HepG2 (cell line): ENCODE data around the gene ZNF865. TPM values are rescaled to one million over a fixed set of nuclear protein-coding genes. Genes with fewer than 3 reads are reported as not detected.

Experiments used
- ARNTL ChIP-seq: sonication (generic); formaldehyde crosslinking; IDR thresholded peaks from 2 replicates; pipeline ENCODE4 v1.4.0; 2020; ENCODE audit warnings: mild to moderate bottlenecking, missing genetic modification reagents
- BRD4 ChIP-seq: sonication (generic); formaldehyde crosslinking; IDR thresholded peaks from 2 replicates; pipeline ENCODE4 v1.4.0; 2020; ENCODE audit warnings: missing genetic modification reagents
- CHCHD3 ChIP-seq: sonication (generic); formaldehyde crosslinking; IDR thresholded peaks from 2 replicates; pipeline ENCODE4 v1.8.0; 2022; ENCODE audit warnings: mild to moderate bottlenecking, missing genetic modification reagents, moderate library complexity
- GPN1 ChIP-seq: sonication (generic); formaldehyde crosslinking; IDR thresholded peaks from 2 replicates; pipeline ENCODE4 v1.5.1; 2020; ENCODE audit warnings: missing genetic modification reagents, borderline replicate concordance
- HDAC2 ChIP-seq: sonication (generic); formaldehyde crosslinking; IDR thresholded peaks from 2 replicates; pipeline ENCODE4 v1.4.0; 2020; ENCODE audit warnings: missing genetic modification reagents
- MXI1 ChIP-seq: IDR thresholded peaks from 3 replicates; pipeline ENCODE4 v1.6.1; 2012; ENCODE audit warnings: low read depth, low read length, inconsistent platforms, borderline replicate concordance
- RARA ChIP-seq: IDR thresholded peaks from 2 replicates; pipeline ENCODE4 v1.6.1; 2016; ENCODE audit warnings: missing genetic modification reagents, missing compliant biosample characterization
- SCMH1 ChIP-seq: sonication (generic); formaldehyde crosslinking; IDR thresholded peaks from 2 replicates; pipeline ENCODE4 v1.9.0; 2021; ENCODE audit warnings: missing genetic modification reagents, mild to moderate bottlenecking, borderline replicate concordance
- SP5 ChIP-seq: IDR thresholded peaks from 2 replicates; pipeline ENCODE4 v1.6.1; 2016; ENCODE audit warnings: low read depth, borderline replicate concordance
- SYNCRIP ChIP-seq: fragments of 200-400 bp; formaldehyde crosslinking; IDR thresholded peaks from 2 replicates; pipeline ENCODE4 v1.6.1; 2018; ENCODE audit warnings: mild to moderate bottlenecking, low read depth, low read length; ENCODE audit not compliant: insufficient read depth
- TCF7L2 ChIP-seq: IDR thresholded peaks from 2 replicates; pipeline ENCODE4 v1.6.1; 2011; ENCODE audit warnings: mild to moderate bottlenecking, low read depth, low read length, moderate library complexity
- THAP11 ChIP-seq: IDR thresholded peaks from 2 replicates; pipeline ENCODE4 v1.6.1; 2016; ENCODE audit warnings: missing biosample characterization, missing genetic modification reagents
- ZIK1 ChIP-seq: sonication (generic); formaldehyde crosslinking; IDR thresholded peaks from 2 replicates; pipeline ENCODE4 v1.5.0; 2020; ENCODE audit warnings: mild to moderate bottlenecking, low read depth, missing genetic modification reagents, borderline replicate concordance
- ZNF546 ChIP-seq: sonication (generic); formaldehyde crosslinking; conservative IDR thresholded peaks from 2 replicates; pipeline ENCODE4 v1.8.1; 2023; ENCODE audit warnings: mild to moderate bottlenecking, missing genetic modification reagents
- ZNF562 ChIP-seq: sonication (generic); formaldehyde crosslinking; IDR thresholded peaks from 2 replicates; pipeline ENCODE4 v1.8.0; 2022; ENCODE audit warnings: missing genetic modification reagents, borderline replicate concordance
- ZNF607 ChIP-seq: sonication (generic); formaldehyde crosslinking; IDR thresholded peaks from 2 replicates; pipeline ENCODE4 v1.5.1; 2020; ENCODE audit warnings: missing genetic modification reagents, mild to moderate bottlenecking, borderline replicate concordance
- ZNF660 ChIP-seq: sonication (generic); formaldehyde crosslinking; IDR thresholded peaks from 2 replicates; pipeline ENCODE4 v1.5.1; 2020; ENCODE audit warnings: mild to moderate bottlenecking, low read depth, missing genetic modification reagents, borderline replicate concordance
- ZNF720 ChIP-seq: sonication (generic); formaldehyde crosslinking; IDR thresholded peaks from 2 replicates; pipeline ENCODE4 v1.4.0; 2020; ENCODE audit warnings: missing genetic modification reagents
- polyA plus RNA-seq, 8 experiments: library from polyadenylated mRNA; depleted of rRNA in 3 of 8; stranded (reverse) in 7 of 8; unstranded in 1 of 8; fragments of >200 nt; fragmentation: Illumina TruSeq in 4 of 8; extraction: Trizol in 4 of 8; gene quantifications; 2 replicates each; pipeline versions ENCODE4 v1.2.1 to v1.2.3, GENCODE V29; 2011 to 2016; ENCODE audit warnings: low read depth in 4 of 8, missing spikeins in 1 of 8, mixed read lengths in 1 of 8; ENCODE audit not compliant: insufficient read depth in 1 of 8
- total RNA-seq, 5 experiments: library from RNA; depleted of rRNA; stranded (reverse); fragments of >200 nt; fragmentation: Illumina TruSeq; extraction: Trizol; gene quantifications; 2 replicates each; pipeline ENCODE4 v1.2.3, GENCODE V29; 2016; ENCODE audit warnings: low read depth in 1 of 5
- TF ChIP-seq, protein P1 (sequence below): IDR thresholded peaks from 2 replicates; pipeline ENCODE4 v1.6.1; 2016; ENCODE audit warnings: low read depth, missing genetic modification reagents, missing compliant biosample characterization
- TF ChIP-seq, protein P2 (sequence below): sonication (generic); formaldehyde crosslinking; IDR thresholded peaks from 2 replicates; pipeline ENCODE4 v1.9.0; 2021; ENCODE audit warnings: missing genetic modification reagents, mild to moderate bottlenecking, borderline replicate concordance

Gene ZNF865
- total and polyA plus RNA-seq, 2 of the 13 experiments (the other 11 are each of a cell fraction or from before 2014, with no cell fraction given) = 0.93 to 1.0 TPM

GRCh38 chr19:55599842-55600661, 5.4 kb upstream of the ZNF865 start, which contains the start of gene ZNF524 (continued):
- TF ChIP-seq, protein P1, sequence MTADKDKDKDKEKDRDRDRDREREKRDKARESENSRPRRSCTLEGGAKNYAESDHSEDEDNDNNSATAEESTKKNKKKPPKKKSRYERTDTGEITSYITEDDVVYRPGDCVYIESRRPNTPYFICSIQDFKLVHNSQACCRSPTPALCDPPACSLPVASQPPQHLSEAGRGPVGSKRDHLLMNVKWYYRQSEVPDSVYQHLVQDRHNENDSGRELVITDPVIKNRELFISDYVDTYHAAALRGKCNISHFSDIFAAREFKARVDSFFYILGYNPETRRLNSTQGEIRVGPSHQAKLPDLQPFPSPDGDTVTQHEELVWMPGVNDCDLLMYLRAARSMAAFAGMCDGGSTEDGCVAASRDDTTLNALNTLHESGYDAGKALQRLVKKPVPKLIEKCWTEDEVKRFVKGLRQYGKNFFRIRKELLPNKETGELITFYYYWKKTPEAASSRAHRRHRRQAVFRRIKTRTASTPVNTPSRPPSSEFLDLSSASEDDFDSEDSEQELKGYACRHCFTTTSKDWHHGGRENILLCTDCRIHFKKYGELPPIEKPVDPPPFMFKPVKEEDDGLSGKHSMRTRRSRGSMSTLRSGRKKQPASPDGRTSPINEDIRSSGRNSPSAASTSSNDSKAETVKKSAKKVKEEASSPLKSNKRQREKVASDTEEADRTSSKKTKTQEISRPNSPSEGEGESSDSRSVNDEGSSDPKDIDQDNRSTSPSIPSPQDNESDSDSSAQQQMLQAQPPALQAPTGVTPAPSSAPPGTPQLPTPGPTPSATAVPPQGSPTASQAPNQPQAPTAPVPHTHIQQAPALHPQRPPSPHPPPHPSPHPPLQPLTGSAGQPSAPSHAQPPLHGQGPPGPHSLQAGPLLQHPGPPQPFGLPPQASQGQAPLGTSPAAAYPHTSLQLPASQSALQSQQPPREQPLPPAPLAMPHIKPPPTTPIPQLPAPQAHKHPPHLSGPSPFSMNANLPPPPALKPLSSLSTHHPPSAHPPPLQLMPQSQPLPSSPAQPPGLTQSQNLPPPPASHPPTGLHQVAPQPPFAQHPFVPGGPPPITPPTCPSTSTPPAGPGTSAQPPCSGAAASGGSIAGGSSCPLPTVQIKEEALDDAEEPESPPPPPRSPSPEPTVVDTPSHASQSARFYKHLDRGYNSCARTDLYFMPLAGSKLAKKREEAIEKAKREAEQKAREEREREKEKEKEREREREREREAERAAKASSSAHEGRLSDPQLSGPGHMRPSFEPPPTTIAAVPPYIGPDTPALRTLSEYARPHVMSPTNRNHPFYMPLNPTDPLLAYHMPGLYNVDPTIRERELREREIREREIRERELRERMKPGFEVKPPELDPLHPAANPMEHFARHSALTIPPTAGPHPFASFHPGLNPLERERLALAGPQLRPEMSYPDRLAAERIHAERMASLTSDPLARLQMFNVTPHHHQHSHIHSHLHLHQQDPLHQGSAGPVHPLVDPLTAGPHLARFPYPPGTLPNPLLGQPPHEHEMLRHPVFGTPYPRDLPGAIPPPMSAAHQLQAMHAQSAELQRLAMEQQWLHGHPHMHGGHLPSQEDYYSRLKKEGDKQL = no peak
- TF ChIP-seq, protein P2, sequence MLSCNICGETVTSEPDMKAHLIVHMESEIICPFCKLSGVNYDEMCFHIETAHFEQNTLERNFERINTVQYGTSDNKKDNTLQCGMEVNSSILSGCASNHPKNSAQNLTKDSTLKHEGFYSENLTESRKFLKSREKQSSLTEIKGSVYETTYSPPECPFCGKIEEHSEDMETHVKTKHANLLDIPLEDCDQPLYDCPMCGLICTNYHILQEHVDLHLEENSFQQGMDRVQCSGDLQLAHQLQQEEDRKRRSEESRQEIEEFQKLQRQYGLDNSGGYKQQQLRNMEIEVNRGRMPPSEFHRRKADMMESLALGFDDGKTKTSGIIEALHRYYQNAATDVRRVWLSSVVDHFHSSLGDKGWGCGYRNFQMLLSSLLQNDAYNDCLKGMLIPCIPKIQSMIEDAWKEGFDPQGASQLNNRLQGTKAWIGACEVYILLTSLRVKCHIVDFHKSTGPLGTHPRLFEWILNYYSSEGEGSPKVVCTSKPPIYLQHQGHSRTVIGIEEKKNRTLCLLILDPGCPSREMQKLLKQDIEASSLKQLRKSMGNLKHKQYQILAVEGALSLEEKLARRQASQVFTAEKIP = no peak
- TF ChIP-seq ZIK1 (CRISPR knock-in tag) = no peak
- TF ChIP-seq ZNF546 (CRISPR knock-in tag) = no peak
- no peak for TF ChIP-seq ARNTL
- no peak for TF ChIP-seq ZNF562
- no peak for TF ChIP-seq TCF7L2
- no peak for TF ChIP-seq SYNCRIP
- TF ChIP-seq ZNF720 (CRISPR knock-in tag) = no peak
- no peak for TF ChIP-seq RARA
- peak; percentile 32; the same call in 1 of the 2 replicates for TF ChIP-seq ZNF607 (CRISPR knock-in tag)
- TF ChIP-seq MXI1 = no peak; the same call in 2 of the 3 replicates
- no peak for TF ChIP-seq HDAC2 (CRISPR knock-in tag)
- no peak for TF ChIP-seq BRD4 (CRISPR knock-in tag)
- no peak for TF ChIP-seq SCMH1 (CRISPR knock-in tag)
- TF ChIP-seq THAP11 (CRISPR knock-in tag) = peak; percentile 18; the same call in 1 of the 2 replicates
- no peak for TF ChIP-seq GPN1 (CRISPR knock-in tag)
- TF ChIP-seq CHCHD3 (CRISPR knock-in tag) = no peak
- TF ChIP-seq SP5 (CRISPR knock-in tag) = no peak
- TF ChIP-seq ZNF660 (CRISPR knock-in tag) = no peak
